SK-N-SH treated with all-trans-retinoic acid at 6 μM for 48 hours (cell line): ENCODE results near the gene CDIP1.

ENCODE experiments used
- ATAC-seq: fragments of 200-7000 bp; cut with Tn5 transposase; 3 replicates; pipeline ENCODE4 v1.9.1; 2020; ENCODE audit warnings: mild to moderate bottlenecking, moderate library complexity
- ARNTL ChIP-seq: fragments of 450-650 bp; formaldehyde crosslinking; IDR thresholded peaks from 2 replicates; pipeline ENCODE4 v1.5.0; 2020; ENCODE audit warnings: low read depth, mild to moderate bottlenecking, moderate library complexity, borderline replicate concordance
- BACH2 ChIP-seq: fragments of 250-450 bp; sonication (Bioruptor Pico); IDR thresholded peaks from 2 replicates; pipeline ENCODE4 v1.9.0; 2021; ENCODE audit warnings: mild to moderate bottlenecking, borderline replicate concordance
- CSDC2 ChIP-seq: fragments of 250-450 bp; sonication (Bioruptor Pico); IDR thresholded peaks from 2 replicates; pipeline ENCODE4 v1.5.0; 2020; ENCODE audit warnings: mild to moderate bottlenecking, moderate library complexity
- ESRRG ChIP-seq: fragments of 250-450 bp; sonication (Bioruptor Pico); IDR thresholded peaks from 2 replicates; pipeline ENCODE4 v1.6.1; 2021; ENCODE audit warnings: mild to moderate bottlenecking
- GLIS3 ChIP-seq: fragments of 250-450 bp; sonication (Bioruptor Pico); IDR thresholded peaks from 2 replicates; pipeline ENCODE4 v1.5.0; 2020; ENCODE audit warnings: mild to moderate bottlenecking, moderate library complexity
- ISL1 ChIP-seq: fragments of 250-450 bp; sonication (Bioruptor Pico); IDR thresholded peaks from 2 replicates; pipeline ENCODE4 v2.1.2; 2022; ENCODE audit warnings: mild to moderate bottlenecking, moderate library complexity
- OSR1 ChIP-seq: fragments of 250-450 bp; sonication (Bioruptor Pico); IDR thresholded peaks from 2 replicates; pipeline ENCODE4 v1.8.0; 2022; ENCODE audit warnings: moderate library complexity, mild to moderate bottlenecking, inconsistent platforms
- PPARA ChIP-seq: fragments of 250-450 bp; sonication (Bioruptor Pico); IDR thresholded peaks from 2 replicates; pipeline ENCODE4 v1.5.0; 2020; ENCODE audit warnings: mild to moderate bottlenecking, borderline replicate concordance
- RARB ChIP-seq: fragments of 250-450 bp; sonication (Bioruptor Pico); IDR thresholded peaks from 2 replicates; pipeline ENCODE4 v1.8.0; 2021; ENCODE audit warnings: mild to moderate bottlenecking, moderate library complexity
- SNAI2 ChIP-seq: fragments of 250-450 bp; sonication (Bioruptor Pico); IDR thresholded peaks from 2 replicates; pipeline ENCODE4 v1.5.0; 2020; ENCODE audit warnings: mild to moderate bottlenecking, moderate library complexity
- TCF4 ChIP-seq: fragments of 250-450 bp; sonication (Bioruptor Pico); IDR thresholded peaks from 2 replicates; pipeline ENCODE4 v1.8.0; 2021; ENCODE audit warnings: mild to moderate bottlenecking, moderate library complexity, borderline replicate concordance
- TOX ChIP-seq: fragments of 250-450 bp; sonication (Bioruptor Pico); IDR thresholded peaks from 2 replicates; pipeline ENCODE4 v1.8.0; 2021; ENCODE audit warnings: mild to moderate bottlenecking, moderate library complexity, borderline replicate concordance
- ZFP3 ChIP-seq: fragments of 250-450 bp; sonication (Bioruptor Pico); IDR thresholded peaks from 2 replicates; pipeline ENCODE4 v1.5.0; 2020; ENCODE audit warnings: mild to moderate bottlenecking, moderate library complexity
- ZFP30 ChIP-seq: fragments of 450-650 bp; formaldehyde crosslinking; IDR thresholded peaks from 2 replicates; pipeline ENCODE4 v1.5.0; 2022; ENCODE audit warnings: mild to moderate bottlenecking, moderate library complexity
- ZNF565 ChIP-seq: fragments of 450-650 bp; formaldehyde crosslinking; conservative IDR thresholded peaks from 2 replicates; pipeline ENCODE4 v1.5.0; 2020; ENCODE audit warnings: low read depth, mild to moderate bottlenecking, moderate library complexity
- ZNF70 ChIP-seq: fragments of 450-650 bp; formaldehyde crosslinking; IDR thresholded peaks from 2 replicates; pipeline ENCODE4 v1.5.0; 2020; ENCODE audit warnings: mild to moderate bottlenecking, moderate library complexity
- TF ChIP-seq, protein P1 (sequence below): fragments of 250-450 bp; sonication (Bioruptor Pico); IDR thresholded peaks from 2 replicates; pipeline ENCODE4 v1.8.0; 2021; ENCODE audit warnings: low read depth, mild to moderate bottlenecking, moderate library complexity, borderline replicate concordance
- TF ChIP-seq, protein P2 (sequence below): fragments of 250-450 bp; sonication (Bioruptor Pico); IDR thresholded peaks from 2 replicates; pipeline ENCODE4 v1.8.0; 2020; ENCODE audit warnings: mild to moderate bottlenecking, moderate library complexity, borderline replicate concordance
- TF ChIP-seq, protein P3 (sequence below): fragments of 250-450 bp; sonication (Bioruptor Pico); IDR thresholded peaks from 2 replicates; pipeline ENCODE4 v1.5.1; 2021; ENCODE audit warnings: mild to moderate bottlenecking, moderate library complexity
- TF ChIP-seq, protein P4 (sequence below): fragments of 250-450 bp; sonication (Bioruptor Pico); IDR thresholded peaks from 2 replicates; pipeline ENCODE4 v1.5.1; 2020; ENCODE audit warnings: low read depth, mild to moderate bottlenecking, moderate library complexity
- TF ChIP-seq, protein P5 (sequence below): fragments of 250-450 bp; sonication (Bioruptor Pico); IDR thresholded peaks from 2 replicates; pipeline ENCODE4 v1.5.0; 2020; ENCODE audit warnings: mild to moderate bottlenecking, moderate library complexity

CDIP1 gene

DNA sequence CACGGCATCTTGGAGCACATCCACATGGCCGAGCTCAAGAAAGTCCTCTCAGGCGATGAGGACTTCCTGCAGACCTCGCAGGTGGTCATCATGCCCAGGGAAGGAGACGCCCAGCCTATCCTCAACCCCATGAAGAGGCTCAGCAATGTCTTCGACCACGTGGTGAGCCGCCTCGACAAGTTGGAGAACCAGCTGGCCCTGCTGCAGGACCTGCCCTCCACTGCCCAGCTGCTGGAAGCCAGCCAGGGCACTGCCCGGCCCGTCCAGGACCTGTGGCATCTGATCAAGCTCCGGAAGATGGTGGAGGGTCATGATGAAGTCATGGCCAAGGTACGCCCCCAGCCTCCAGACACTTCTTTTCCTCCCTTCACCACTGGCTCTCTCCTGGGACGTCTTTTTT, 18.0 kb upstream of the CDIP1 start:
- TF ChIP-seq CSDC2 (no peak), ZFP3 (CRISPR knock-in tag) (no peak), ESRRG (CRISPR knock-in tag) (no peak), PPARA (CRISPR knock-in tag) (no peak), BACH2 (CRISPR knock-in tag) (no peak), ZFP30 (CRISPR knock-in tag) (no peak), ISL1 (CRISPR knock-in tag) (no peak), TOX (no peak), OSR1 (CRISPR knock-in tag) (no peak)
- TF ChIP-seq, protein P1, sequence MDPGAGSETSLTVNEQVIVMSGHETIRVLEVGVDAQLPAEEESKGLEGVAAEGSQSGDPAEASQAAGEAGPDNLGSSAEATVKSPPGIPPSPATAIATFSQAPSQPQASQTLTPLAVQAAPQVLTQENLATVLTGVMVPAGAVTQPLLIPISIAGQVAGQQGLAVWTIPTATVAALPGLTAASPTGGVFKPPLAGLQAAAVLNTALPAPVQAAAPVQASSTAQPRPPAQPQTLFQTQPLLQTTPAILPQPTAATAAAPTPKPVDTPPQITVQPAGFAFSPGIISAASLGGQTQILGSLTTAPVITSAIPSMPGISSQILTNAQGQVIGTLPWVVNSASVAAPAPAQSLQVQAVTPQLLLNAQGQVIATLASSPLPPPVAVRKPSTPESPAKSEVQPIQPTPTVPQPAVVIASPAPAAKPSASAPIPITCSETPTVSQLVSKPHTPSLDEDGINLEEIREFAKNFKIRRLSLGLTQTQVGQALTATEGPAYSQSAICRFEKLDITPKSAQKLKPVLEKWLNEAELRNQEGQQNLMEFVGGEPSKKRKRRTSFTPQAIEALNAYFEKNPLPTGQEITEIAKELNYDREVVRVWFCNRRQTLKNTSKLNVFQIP (CRISPR knock-in tag): no peak
- TF ChIP-seq, protein P2, sequence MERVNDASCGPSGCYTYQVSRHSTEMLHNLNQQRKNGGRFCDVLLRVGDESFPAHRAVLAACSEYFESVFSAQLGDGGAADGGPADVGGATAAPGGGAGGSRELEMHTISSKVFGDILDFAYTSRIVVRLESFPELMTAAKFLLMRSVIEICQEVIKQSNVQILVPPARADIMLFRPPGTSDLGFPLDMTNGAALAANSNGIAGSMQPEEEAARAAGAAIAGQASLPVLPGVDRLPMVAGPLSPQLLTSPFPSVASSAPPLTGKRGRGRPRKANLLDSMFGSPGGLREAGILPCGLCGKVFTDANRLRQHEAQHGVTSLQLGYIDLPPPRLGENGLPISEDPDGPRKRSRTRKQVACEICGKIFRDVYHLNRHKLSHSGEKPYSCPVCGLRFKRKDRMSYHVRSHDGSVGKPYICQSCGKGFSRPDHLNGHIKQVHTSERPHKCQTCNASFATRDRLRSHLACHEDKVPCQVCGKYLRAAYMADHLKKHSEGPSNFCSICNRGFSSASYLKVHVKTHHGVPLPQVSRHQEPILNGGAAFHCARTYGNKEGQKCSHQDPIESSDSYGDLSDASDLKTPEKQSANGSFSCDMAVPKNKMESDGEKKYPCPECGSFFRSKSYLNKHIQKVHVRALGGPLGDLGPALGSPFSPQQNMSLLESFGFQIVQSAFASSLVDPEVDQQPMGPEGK (CRISPR knock-in tag): no peak
- TF ChIP-seq, protein P3, sequence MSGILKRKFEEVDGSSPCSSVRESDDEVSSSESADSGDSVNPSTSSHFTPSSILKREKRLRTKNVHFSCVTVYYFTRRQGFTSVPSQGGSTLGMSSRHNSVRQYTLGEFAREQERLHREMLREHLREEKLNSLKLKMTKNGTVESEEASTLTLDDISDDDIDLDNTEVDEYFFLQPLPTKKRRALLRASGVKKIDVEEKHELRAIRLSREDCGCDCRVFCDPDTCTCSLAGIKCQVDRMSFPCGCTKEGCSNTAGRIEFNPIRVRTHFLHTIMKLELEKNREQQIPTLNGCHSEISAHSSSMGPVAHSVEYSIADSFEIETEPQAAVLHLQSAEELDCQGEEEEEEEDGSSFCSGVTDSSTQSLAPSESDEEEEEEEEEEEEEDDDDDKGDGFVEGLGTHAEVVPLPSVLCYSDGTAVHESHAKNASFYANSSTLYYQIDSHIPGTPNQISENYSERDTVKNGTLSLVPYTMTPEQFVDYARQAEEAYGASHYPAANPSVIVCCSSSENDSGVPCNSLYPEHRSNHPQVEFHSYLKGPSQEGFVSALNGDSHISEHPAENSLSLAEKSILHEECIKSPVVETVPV (CRISPR knock-in tag): no peak
- TF ChIP-seq, protein P4, sequence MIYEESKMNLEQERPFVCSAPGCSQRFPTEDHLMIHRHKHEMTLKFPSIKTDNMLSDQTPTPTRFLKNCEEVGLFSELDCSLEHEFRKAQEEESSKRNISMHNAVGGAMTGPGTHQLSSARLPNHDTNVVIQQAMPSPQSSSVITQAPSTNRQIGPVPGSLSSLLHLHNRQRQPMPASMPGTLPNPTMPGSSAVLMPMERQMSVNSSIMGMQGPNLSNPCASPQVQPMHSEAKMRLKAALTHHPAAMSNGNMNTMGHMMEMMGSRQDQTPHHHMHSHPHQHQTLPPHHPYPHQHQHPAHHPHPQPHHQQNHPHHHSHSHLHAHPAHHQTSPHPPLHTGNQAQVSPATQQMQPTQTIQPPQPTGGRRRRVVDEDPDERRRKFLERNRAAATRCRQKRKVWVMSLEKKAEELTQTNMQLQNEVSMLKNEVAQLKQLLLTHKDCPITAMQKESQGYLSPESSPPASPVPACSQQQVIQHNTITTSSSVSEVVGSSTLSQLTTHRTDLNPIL: no peak
- no peak for ATAC-seq

DNA sequence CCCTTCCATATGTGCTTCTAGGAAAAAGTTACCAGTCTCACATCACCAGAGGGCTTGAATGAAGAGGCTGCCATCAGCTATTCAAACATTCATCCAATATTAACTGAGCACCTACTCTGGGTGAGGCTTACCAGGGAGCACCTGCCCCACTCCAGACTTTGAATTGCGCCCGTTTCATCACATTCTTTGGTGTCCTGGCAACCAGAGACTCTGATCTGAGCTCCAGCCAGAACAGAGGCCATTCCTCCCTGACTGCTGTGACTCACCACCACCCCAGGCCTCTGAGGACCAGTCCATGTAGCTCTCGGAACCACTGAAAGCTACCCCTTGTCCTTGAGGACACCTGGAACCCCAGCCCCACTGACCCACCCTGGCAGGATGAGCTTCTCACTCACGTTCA, 17.5 kb upstream of the CDIP1 start, which contains the start of gene C16orf96:
TSS of gene C16orf96 (plus strand) at position 229 of the 400 bp plus-strand sequence. CDS start at position 379, 150 bp downstream.
- TF ChIP-seq ZNF70 (no peak), ZNF565 (CRISPR knock-in tag) (no peak), ARNTL (CRISPR knock-in tag) (no peak), BACH2 (CRISPR knock-in tag) (no peak), TCF4 (CRISPR knock-in tag) (no peak), RARB (CRISPR knock-in tag) (no peak), TOX (no peak), ESRRG (CRISPR knock-in tag) (no peak), SNAI2 (no peak), ZFP30 (CRISPR knock-in tag) (no peak), CSDC2 (no peak), PPARA (CRISPR knock-in tag) (no peak), OSR1 (CRISPR knock-in tag) (no peak), GLIS3 (CRISPR knock-in tag) (no peak), ISL1 (CRISPR knock-in tag) (no peak)
- TF ChIP-seq, protein P4: no peak
- TF ChIP-seq, protein P5, sequence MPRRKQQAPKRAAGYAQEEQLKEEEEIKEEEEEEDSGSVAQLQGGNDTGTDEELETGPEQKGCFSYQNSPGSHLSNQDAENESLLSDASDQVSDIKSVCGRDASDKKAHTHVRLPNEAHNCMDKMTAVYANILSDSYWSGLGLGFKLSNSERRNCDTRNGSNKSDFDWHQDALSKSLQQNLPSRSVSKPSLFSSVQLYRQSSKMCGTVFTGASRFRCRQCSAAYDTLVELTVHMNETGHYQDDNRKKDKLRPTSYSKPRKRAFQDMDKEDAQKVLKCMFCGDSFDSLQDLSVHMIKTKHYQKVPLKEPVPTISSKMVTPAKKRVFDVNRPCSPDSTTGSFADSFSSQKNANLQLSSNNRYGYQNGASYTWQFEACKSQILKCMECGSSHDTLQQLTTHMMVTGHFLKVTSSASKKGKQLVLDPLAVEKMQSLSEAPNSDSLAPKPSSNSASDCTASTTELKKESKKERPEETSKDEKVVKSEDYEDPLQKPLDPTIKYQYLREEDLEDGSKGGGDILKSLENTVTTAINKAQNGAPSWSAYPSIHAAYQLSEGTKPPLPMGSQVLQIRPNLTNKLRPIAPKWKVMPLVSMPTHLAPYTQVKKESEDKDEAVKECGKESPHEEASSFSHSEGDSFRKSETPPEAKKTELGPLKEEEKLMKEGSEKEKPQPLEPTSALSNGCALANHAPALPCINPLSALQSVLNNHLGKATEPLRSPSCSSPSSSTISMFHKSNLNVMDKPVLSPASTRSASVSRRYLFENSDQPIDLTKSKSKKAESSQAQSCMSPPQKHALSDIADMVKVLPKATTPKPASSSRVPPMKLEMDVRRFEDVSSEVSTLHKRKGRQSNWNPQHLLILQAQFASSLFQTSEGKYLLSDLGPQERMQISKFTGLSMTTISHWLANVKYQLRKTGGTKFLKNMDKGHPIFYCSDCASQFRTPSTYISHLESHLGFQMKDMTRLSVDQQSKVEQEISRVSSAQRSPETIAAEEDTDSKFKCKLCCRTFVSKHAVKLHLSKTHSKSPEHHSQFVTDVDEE: no peak
- TF ChIP-seq, protein P2 (CRISPR knock-in tag): no peak
- TF ChIP-seq, protein P3 (CRISPR knock-in tag): no peak
- TF ChIP-seq, protein P1 (CRISPR knock-in tag): no peak
- ATAC-seq: 0 out of 3 replicates have a peak, but pooled peaks have one; percentile 35
